GM10847 (cell line): ENCODE measurements around the gene PRDM16.

Experiments used
- POLR2A ChIP-seq: IDR thresholded peaks from 2 replicates; pipeline ENCODE4 v1.6.1; 2011; ENCODE audit not compliant: insufficient read length; ENCODE audit errors: extremely low read depth

Gene PRDM16

GRCh38 chr1:3067671-3068563, 1.1 kb upstream of the PRDM16 start:
- TF ChIP-seq POLR2A: no peak

- TF ChIP-seq POLR2A: no peak
These were observed 697 bp downstream of the PRDM16 start for GRCh38 chr1:3069491-3070308.

GRCh38 chr1:3070309-3070643, 1.3 kb downstream of the PRDM16 start:
- no peak for TF ChIP-seq POLR2A

- no peak for TF ChIP-seq POLR2A
These were observed 1.9 kb downstream of the PRDM16 start for GRCh38 chr1:3070644-3071564.

GRCh38 chr1:3071565-3072390, 2.8 kb downstream of the PRDM16 start:
- no peak for TF ChIP-seq POLR2A

GRCh38 chr1:3072391-3073185, 3.6 kb downstream of the PRDM16 start:
- TF ChIP-seq POLR2A: no peak

- TF ChIP-seq POLR2A: no peak
These were observed 4.1 kb downstream of the PRDM16 start for GRCh38 chr1:3073186-3073488.

- TF ChIP-seq POLR2A: no peak
These were observed 4.7 kb downstream of the PRDM16 start for GRCh38 chr1:3073489-3074296.

- no peak for TF ChIP-seq POLR2A
These were observed 5.3 kb downstream of the PRDM16 start for GRCh38 chr1:3074297-3074741.

GRCh38 chr1:3074800-3075199, 5.8 kb downstream of the PRDM16 start:
- no peak for TF ChIP-seq POLR2A

- no peak for TF ChIP-seq POLR2A
These were observed 6.8 kb downstream of the PRDM16 start for GRCh38 chr1:3075666-3076362.

GRCh38 chr1:3076363-3076740, 7.3 kb downstream of the PRDM16 start:
- no peak for TF ChIP-seq POLR2A
